Activated CD8-positive, alpha-beta memory T cell treated with anti-CD3 and anti-CD28 coated beads for 48 hours (primary cell): ENCODE data around the gene EML4.
"Not testable (repeated sequence)": the region's sequence is repeated elsewhere in the genome, so short reads cannot be mapped to it uniquely, and the experiment has no call there.

Experiments used
- DNase-seq, 3 experiments: peaks; one replicate each; pipeline ENCODE4 v3.0.0-alpha.2; 2020; ENCODE audit warnings: low read depth in 2 of 3, low spot score in 2 of 3

EML4 gene

GRCh38 chr2:42250925-42251324 lies 81.8 kb downstream of the EML4 start:
- DNase-seq = no peak

- DNase-seq = no peak
These were observed 83.3 kb downstream of the EML4 start for GRCh38 chr2:42252464-42252863.

GRCh38 chr2:42254186-42254895 lies 85.2 kb downstream of the EML4 start:
- DNase-seq = no peak

DNA sequence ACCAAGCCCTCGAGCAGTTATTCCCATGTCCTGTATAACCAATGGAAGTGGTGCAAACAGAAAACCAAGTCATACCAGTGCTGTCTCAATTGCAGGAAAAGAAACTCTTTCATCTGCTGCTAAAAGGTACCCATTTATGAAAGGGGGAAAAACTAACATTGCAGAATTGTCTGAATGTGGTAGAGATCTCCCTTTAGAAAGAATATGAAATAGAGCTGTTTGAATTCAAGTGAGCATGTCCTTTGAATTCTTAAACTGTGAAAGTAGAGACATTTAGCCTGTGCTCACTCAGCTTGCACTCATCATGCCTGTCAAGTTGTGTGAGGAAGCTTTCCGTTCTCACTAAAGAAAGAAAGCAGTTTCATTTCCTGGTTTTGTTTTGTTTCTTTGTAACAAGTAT lies 87.4 kb downstream of the EML4 start:
- no peak for DNase-seq

- no peak for DNase-seq
These were observed 92.5 kb downstream of the EML4 start for GRCh38 chr2:42261518-42262195.

- DNase-seq = no peak
These were observed 97.1 kb downstream of the EML4 start for GRCh38 chr2:42266236-42266635.

DNA sequence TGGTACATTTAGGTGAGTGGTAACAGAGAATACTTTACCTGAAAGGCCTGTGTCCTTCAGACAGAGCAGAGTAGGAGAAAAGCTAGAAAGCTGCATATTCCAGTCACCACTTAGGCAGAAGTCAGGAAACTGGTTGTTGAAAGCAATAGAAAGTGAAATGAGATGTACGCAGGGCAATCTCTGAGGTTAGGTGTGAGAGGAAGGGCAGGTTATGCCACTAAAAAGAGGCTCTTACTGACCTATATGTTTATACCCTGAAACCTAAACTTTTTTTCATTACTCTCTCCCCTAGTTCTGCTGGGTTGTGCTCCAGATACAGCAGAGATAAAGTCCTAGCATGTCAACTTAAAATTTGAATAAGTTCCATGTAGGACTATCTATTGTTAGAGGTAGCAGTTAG lies 98.4 kb downstream of the EML4 start:
- DNase-seq = no peak

- no peak for DNase-seq
These were observed 99.5 kb downstream of the EML4 start for GRCh38 chr2:42268528-42269151.

- no peak for DNase-seq
These were observed 101.6 kb downstream of the EML4 start for GRCh38 chr2:42270757-42271156.

- DNase-seq = not testable (repeated sequence)
These were observed 102.1 kb downstream of the EML4 start for GRCh38 chr2:42271246-42271645.

GRCh38 chr2:42274863-42275262 lies 105.7 kb downstream of the EML4 start:
- DNase-seq = no peak

DNA sequence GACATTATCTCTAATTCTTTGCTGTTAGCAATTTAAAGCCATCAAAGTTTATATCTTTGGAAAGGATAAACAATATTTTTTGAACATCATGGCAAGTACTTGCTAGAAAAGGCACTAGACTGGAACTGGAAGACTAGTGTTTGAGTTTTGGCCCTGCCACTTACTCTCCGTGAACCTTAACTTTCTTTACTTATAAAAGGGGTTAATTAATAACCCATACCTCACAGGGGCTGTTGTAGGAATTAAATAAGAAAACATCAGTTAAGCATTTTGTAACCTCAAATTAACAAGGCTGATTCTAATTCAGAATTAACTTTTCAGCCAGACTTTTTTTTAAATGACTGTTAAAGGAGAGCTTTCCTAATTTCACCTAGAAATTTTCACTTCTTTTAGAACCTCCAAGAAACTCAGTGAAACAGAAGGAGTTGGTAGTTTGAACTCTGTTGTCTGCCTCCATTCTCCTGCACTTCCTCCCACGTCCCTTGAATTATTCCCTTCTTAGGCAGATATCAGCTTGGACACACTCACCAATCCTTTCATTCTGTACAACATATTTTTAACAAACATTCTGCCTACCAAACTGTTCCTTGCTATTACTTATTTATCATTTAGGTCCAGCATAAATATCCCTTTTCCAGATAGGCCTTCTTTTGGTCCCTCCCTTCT lies 112.4 kb downstream of the EML4 start:
- no peak for DNase-seq

GRCh38 chr2:42284019-42284418 lies 114.9 kb downstream of the EML4 start:
- DNase-seq = no peak

GRCh38 chr2:42286268-42286946 lies 117.3 kb downstream of the EML4 start:
- DNase-seq = no peak

DNA sequence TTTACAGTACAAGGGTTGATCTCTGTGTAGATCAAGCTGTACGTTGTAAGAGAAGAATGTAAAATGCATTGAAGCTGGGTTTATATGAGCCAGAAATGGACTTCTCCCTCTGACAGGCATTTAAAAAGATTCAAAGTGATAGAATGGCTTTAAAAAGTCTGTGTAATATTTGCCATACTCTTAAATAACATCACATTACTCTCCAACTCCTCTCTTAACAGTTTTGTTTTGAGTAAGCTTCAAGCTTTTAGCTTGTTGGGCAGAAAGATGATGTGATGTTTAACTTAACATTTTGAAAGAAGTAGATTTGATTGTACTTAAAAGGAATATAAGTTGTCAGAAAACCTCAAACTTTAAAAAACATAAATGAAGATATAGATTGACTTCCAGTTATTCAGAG lies 119.7 kb downstream of the EML4 start:
- DNase-seq = no peak

DNA sequence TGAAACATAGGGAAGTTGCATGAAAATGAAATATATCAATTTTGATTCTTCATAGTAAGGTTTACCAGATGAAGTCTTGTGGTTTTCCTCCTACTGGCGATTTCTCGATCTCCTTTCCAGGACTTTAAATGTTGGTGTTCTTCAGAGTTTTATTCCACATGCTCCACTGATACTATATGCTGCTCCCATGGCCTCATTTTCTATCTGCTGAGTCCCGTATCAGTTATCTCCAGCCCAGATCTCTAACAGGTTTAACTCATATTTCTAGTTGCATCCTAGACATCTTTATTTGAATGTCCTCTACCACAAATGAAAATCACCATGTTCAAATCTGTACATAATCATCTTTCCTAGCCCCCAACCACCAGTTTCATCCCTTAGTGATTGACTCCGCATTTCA lies 120.1 kb downstream of the EML4 start:
- DNase-seq = no peak

DNA sequence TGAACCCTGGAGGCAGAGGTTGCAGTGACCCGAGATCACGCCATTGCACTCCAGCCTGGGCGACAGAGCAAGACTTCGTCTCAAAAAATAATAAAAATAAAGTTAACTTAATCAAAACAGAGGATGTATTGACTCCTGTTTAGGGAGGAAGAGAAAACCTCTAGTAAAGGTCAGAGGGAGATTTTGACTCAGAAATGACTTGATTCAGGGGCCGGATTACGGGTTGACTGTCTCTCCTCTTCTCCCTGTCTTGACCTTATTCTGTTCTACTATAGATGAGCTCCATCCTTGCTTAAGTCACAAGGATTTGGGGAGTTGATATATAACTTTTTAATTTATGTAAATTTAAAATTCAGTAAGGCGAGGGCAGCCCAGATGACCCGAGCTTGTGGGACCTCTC lies 120.9 kb downstream of the EML4 start:
- DNase-seq = no peak

GRCh38 chr2:42293019-42293418 lies 123.9 kb downstream of the EML4 start:
- DNase-seq = no peak

DNA sequence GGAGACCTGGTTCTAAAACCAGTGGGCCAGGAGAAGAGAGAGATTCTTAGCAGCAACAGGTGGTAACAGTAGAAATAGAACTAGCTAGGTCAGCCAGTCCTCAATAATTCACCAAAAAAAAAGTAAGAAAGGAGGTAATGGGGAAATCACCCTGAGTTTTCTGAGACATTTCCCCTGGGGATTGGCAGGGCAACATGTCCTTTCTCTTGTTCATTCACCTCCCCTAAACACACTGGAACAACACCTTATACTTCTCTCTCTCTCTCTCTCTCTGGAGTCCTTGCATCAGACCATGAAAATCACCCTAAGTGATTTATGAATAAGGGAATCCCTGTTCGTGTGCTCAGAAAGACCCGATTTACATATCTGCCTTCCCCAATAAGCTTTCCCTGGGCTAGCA lies 127.1 kb downstream of the EML4 start:
- DNase-seq = no peak

GRCh38 chr2:42297322-42297936 lies 128.3 kb downstream of the EML4 start:
- no peak for DNase-seq

DNA sequence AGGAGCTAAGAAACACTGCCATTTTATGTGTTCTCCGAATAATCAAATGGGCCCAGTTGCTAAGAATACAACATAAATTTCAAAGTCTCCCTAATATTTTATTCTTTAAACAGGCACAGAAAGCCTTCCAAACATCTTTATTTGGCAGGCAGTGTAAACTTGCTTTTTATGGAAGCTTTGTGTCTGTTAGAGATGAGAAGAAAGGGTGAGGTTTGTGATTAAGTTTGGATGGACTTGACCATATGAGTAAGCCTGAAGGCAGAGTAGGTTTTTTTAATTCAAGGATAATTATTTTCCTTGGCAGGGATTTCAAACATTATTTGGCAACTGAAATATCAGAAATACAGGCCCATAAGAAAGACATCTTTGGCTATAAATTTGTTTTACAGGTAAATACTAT lies 129.0 kb downstream of the EML4 start:
- no peak for DNase-seq
